Smooth muscle cell (in vitro differentiated cells): ENCODE data around the gene RAB40B. TPM values are rescaled to one million over a fixed set of nuclear protein-coding genes. Genes with fewer than 3 reads are reported as not detected.

Source experiments
- DNase-seq: peaks from one replicate; lab custom pipeline; 2025; ENCODE audit not compliant: unreplicated experiment; lab: John Stamatoyannopoulos, UW
- H2AFZ ChIP-seq: fragments of 200-600 bp; sonication (generic); 2 replicates; pipeline ENCODE4 v1.6.0; 2016; ENCODE audit warnings: antibody characterized with exemption, low read depth, mild to moderate bottlenecking
- H3F3A ChIP-seq: fragments of 200-600 bp; sonication (generic); 2 replicates; pipeline ENCODE4 v1.6.0; 2017; ENCODE audit warnings: antibody characterized with exemption, low read depth
- H3K27ac ChIP-seq: fragments of 200-600 bp; sonication (generic); 2 replicates; pipeline ENCODE4 v1.5.1; 2016; ENCODE audit warnings: low read depth, mild to moderate bottlenecking
- H3K27me3 ChIP-seq: fragments of 200-600 bp; sonication (generic); 2 replicates; pipeline ENCODE4 v1.6.1; 2016; ENCODE audit warnings: low read depth, mild to moderate bottlenecking
- H3K36me3 ChIP-seq: fragments of 200-600 bp; sonication (generic); 2 replicates; pipeline ENCODE4 v1.5.1; 2016; ENCODE audit warnings: low read depth
- H3K4me1 ChIP-seq: fragments of 200-600 bp; sonication (generic); 2 replicates; pipeline ENCODE4 v1.5.1; 2016; ENCODE audit warnings: low read depth
- H3K4me2 ChIP-seq: fragments of 200-600 bp; sonication (generic); 2 replicates; pipeline ENCODE4 v1.6.0; 2016; ENCODE audit warnings: mild to moderate bottlenecking
- H3K4me3 ChIP-seq: fragments of 200-600 bp; sonication (generic); 2 replicates; pipeline ENCODE4 v1.5.1; 2016; ENCODE audit warnings: mild to moderate bottlenecking
- H3K79me2 ChIP-seq: fragments of 200-600 bp; sonication (generic); 2 replicates; pipeline ENCODE4 v1.6.0; 2016; ENCODE audit warnings: low read depth, mild to moderate bottlenecking
- H3K9ac ChIP-seq: fragments of 200-600 bp; sonication (generic); 2 replicates; pipeline ENCODE4 v1.6.0; 2016; ENCODE audit warnings: low read depth
- H3K9me3 ChIP-seq: fragments of 200-600 bp; sonication (generic); replicated peaks from 2 replicates; pipeline ENCODE4 v1.5.1; 2016; ENCODE audit warnings: low read depth
- H4K20me1 ChIP-seq: fragments of 200-600 bp; sonication (generic); 2 replicates; pipeline ENCODE4 v1.6.0; 2016; ENCODE audit warnings: low read depth
- CTCF ChIP-seq: fragments of 200-600 bp; sonication (generic); IDR thresholded peaks from 2 replicates; pipeline ENCODE4 v1.5.1; 2017; ENCODE audit warnings: borderline replicate concordance, mild to moderate bottlenecking, antibody characterized with exemption; ENCODE audit not compliant: insufficient read depth, poor library complexity, severe bottlenecking
- WGBS: methylation state at CpG from one replicate; pipeline ENCODE4 v1.1.7; 2016; ENCODE audit warnings: low lambda C conversion rate; 5-methylcytosine and 5-hydroxymethylcytosine counted together
- polyA plus RNA-seq: library from polyadenylated mRNA; unstranded; fragments of >200 nt; fragmentation: Nextera tagmentation; extraction: Ambion mirVana; gene quantifications from 2 replicates; pipeline ENCODE4 v1.2.1, GENCODE V29; 2016
- total RNA-seq: library from RNA; depleted of rRNA; stranded (reverse); fragments of >200 nt; gene quantifications from 2 replicates; pipeline ENCODE4 v1.2.3, GENCODE V29; 2014

The RAB40B gene
- total and polyA plus RNA-seq, 2 experiments from 2014 or later: 12.0 to 16.0 TPM

- Histone ChIP-seq H3K4me1 (no peaks in the 10 kb centered on the region), H3K27me3 (no peaks in the 10 kb centered on the region)
These were observed 6.4 kb upstream of the RAB40B start for GRCh38 chr17:82704886-82705285.

GRCh38 chr17:82703935-82704865 is 5.7 kb upstream of the RAB40B start:
- Histone ChIP-seq H3K4me3 (no peak overlapping the region), H3K27me3 (no peaks in the 10 kb centered on the region), H3K36me3 (no peaks in the 10 kb centered on the region), H3K27ac (no peak overlapping the region), H3F3A (no peaks in the 10 kb centered on the region), H2AFZ (no peak overlapping the region), H3K9ac (no peak overlapping the region), H4K20me1 (no peaks in the 10 kb centered on the region), H3K79me2 (no peaks in the 10 kb centered on the region), H3K9me3 (no peaks in the 10 kb centered on the region), H3K4me2 (no peak overlapping the region), H3K4me1 (no peaks in the 10 kb centered on the region)
- 88% methylated on average over 36 of the region's 38 CpGs for WGBS
- TF ChIP-seq CTCF: no peak
- DNase-seq: no peak

More at GRCh38 chr17:82704886-82705285, 6.4 kb upstream of the RAB40B start:
- Histone ChIP-seq H3K9ac (no peak overlapping the region), H3K4me3 (no peak overlapping the region), H2AFZ (no peak overlapping the region), H4K20me1 (no peaks in the 10 kb centered on the region), H3K79me2 (no peaks in the 10 kb centered on the region), H3K36me3 (no peaks in the 10 kb centered on the region), H3F3A (no peaks in the 10 kb centered on the region), H3K4me2 (no peak overlapping the region), H3K27ac (no peak overlapping the region), H3K9me3 (no peaks in the 10 kb centered on the region)
- TF ChIP-seq CTCF: no peak
- no peak for DNase-seq
- WGBS: 85% methylated on average over 13 of the region's 13 CpGs

- no peak overlapping the region for H3K9ac ChIP-seq
- no peaks in the 10 kb centered on the region for H3K4me1 ChIP-seq
- TF ChIP-seq CTCF: no peak
- no peak overlapping the region for H3K4me3 ChIP-seq
- H4K20me1 ChIP-seq: no peaks in the 10 kb centered on the region
- 87% methylated on average over 25 of the region's 26 CpGs for WGBS
- no peaks in the 10 kb centered on the region for H3K79me2 ChIP-seq
- no peak overlapping the region for H3K4me2 ChIP-seq
- no peaks in the 10 kb centered on the region for H3K27me3 ChIP-seq
- no peak for DNase-seq
- H3K27ac ChIP-seq: no peak overlapping the region
- no peaks in the 10 kb centered on the region for H3F3A ChIP-seq
- H3K36me3 ChIP-seq: no peaks in the 10 kb centered on the region
- H3K9me3 ChIP-seq: no peaks in the 10 kb centered on the region
- H2AFZ ChIP-seq: no peak overlapping the region
These were observed 4.7 kb upstream of the RAB40B start for GRCh38 chr17:82703036-82703745.
